Fibroblast of skin of right biceps (primary cell): ENCODE data around the gene GABARAPL2.
"Not testable (repeated sequence)": the region's sequence is repeated elsewhere in the genome, so short reads cannot be mapped to it uniquely, and the experiment has no call there.

Experiments
- DNase-seq: peaks from one replicate; pipeline ENCODE4 v3.0.0-alpha.2; 2013

The GABARAPL2 gene

GRCh38 chr16:75566040-75566757 is at the start of gene GABARAPL2:
Gene GABARAPL2 (plus strand): TSS chr16:75566379. CDS start chr16:75566487, 108 bp downstream.
- DNase-seq = peak; percentile 74

- DNase-seq = no peak
Measured at GRCh38 chr16:75519175-75519574, 47.0 kb upstream of the GABARAPL2 start.

GRCh38 chr16:75526032-75526790 is 40.0 kb upstream of the GABARAPL2 start:
- no peak for DNase-seq

- no peak for DNase-seq
Measured at GRCh38 chr16:75527825-75528299, 38.3 kb upstream of the GABARAPL2 start.

- no peak for DNase-seq
Measured at GRCh38 chr16:75529056-75529905, 36.9 kb upstream of the GABARAPL2 start.

- DNase-seq = no peak
Measured at GRCh38 chr16:75529959-75530358, 36.2 kb upstream of the GABARAPL2 start.

GRCh38 chr16:75532142-75532765 is 33.9 kb upstream of the GABARAPL2 start:
- no peak for DNase-seq

- no peak for DNase-seq
Measured at GRCh38 chr16:75532791-75533190, 33.4 kb upstream of the GABARAPL2 start.

- no peak for DNase-seq
Measured at GRCh38 chr16:75534560-75535205, 31.5 kb upstream of the GABARAPL2 start.

GRCh38 chr16:75535211-75535843 is 30.9 kb upstream of the GABARAPL2 start:
- DNase-seq = no peak

- no peak for DNase-seq
Measured at GRCh38 chr16:75535901-75536300, 30.3 kb upstream of the GABARAPL2 start, which contains the start of gene CHST5. Gene CHST5 (minus strand): TSS chr16:75536108. CDS start chr16:75530384, 5,724 bp downstream.

- DNase-seq = no peak
Measured at GRCh38 chr16:75537776-75538175, 28.4 kb upstream of the GABARAPL2 start.

GRCh38 chr16:75538882-75539565 is 27.2 kb upstream of the GABARAPL2 start:
- DNase-seq = not testable (repeated sequence)

- no peak for DNase-seq
Measured at GRCh38 chr16:75541236-75541635, 24.9 kb upstream of the GABARAPL2 start.

GRCh38 chr16:75542462-75542861 is 23.7 kb upstream of the GABARAPL2 start:
- not testable (repeated sequence) for DNase-seq

- not testable (repeated sequence) for DNase-seq
Measured at GRCh38 chr16:75545879-75546278, 20.3 kb upstream of the GABARAPL2 start.

GRCh38 chr16:75546293-75546692 is 19.9 kb upstream of the GABARAPL2 start:
- no peak for DNase-seq

GRCh38 chr16:75548456-75548855 is 17.7 kb upstream of the GABARAPL2 start:
- not testable (repeated sequence) for DNase-seq

- DNase-seq = peak; percentile 14
Measured at GRCh38 chr16:75550211-75550662, 15.9 kb upstream of the GABARAPL2 start.

- no peak for DNase-seq
Measured at GRCh38 chr16:75552951-75553350, 13.2 kb upstream of the GABARAPL2 start.
